HG03135 (cell line): ENCODE measurements around the gene CPEB2.
"Not testable (repeated sequence)": the region's sequence is repeated elsewhere in the genome, so short reads cannot be mapped to it uniquely, and the experiment has no call there.

ENCODE experiments used
- ATAC-seq: cut with Tn5 transposase; IDR thresholded peaks from one replicate; pipeline ENCODE4 v1.9.1; 2021; ENCODE audit warnings: mild to moderate bottlenecking, moderate library complexity; ENCODE audit not compliant: unreplicated experiment

The CPEB2 gene

GRCh38 chr4:15042529-15043167 is 40.4 kb downstream of the CPEB2 start:
- ATAC-seq: no peak

GRCh38 chr4:15043226-15043625 is 40.9 kb downstream of the CPEB2 start:
- ATAC-seq: no peak

GRCh38 chr4:15043922-15044321 is 41.6 kb downstream of the CPEB2 start:
- ATAC-seq: no peak

GRCh38 chr4:15054541-15054940 is 52.3 kb downstream of the CPEB2 start:
- ATAC-seq: no peak

DNA sequence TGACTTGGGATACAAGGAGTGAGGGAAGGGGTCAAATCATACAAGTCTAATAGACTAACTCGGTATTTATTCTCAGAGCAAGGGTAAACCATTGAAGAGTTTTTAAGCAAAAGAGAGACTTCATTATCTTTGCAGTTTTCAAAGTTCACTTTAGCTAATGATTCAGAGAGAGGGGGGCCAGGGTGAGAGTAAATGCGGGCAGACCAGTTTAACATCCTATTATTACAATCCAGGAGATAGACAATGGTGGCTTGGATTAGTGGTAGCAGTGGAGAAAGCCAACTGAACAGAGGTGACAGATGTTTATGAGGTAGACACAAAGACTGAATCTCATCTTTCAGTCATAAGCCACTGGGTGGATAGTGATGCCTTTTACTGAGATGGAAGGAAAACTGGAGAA is 57.9 kb downstream of the CPEB2 start:
- ATAC-seq: no peak

- ATAC-seq: no peak
Measured at GRCh38 chr4:15063341-15063740, 61.1 kb downstream of the CPEB2 start.

GRCh38 chr4:15065516-15065915 is 63.2 kb downstream of the CPEB2 start:
- no peak for ATAC-seq

DNA sequence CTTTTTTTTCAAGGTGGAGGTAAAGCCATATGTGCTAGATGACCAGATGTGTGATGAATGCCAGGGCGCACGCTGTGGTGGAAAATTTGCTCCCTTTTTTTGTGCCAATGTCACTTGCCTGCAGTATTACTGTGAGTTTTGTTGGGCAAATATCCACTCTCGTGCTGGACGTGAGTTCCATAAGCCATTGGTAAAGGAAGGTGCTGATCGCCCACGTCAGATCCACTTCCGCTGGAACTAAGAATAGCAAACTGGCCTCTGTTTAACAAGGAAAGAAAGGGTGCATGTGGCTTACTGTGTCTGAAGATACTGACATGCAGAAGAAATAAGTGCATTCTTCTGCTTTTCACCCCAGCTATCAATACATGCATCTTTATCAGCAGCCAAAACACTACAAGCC is 63.9 kb downstream of the CPEB2 start:
- ATAC-seq: no peak

DNA sequence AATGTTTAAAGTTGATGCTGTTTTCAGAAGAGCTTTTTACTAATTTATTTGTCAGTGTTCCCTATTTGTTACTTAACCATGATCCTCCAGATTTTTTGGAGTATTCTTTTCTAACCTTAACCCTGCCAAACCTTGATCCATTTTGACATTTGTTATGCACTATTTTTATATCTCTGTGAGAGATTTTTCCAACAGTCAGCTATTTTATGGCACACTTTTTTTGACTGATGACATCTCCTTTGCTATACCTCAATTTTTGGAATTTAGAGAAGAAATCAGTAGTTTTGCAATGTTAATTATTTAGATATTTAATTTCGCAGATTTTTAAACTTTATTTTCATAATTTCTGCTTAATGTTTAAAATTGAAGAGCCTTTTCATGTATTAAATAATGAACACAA is 66.0 kb downstream of the CPEB2 start:
- ATAC-seq: no peak

DNA sequence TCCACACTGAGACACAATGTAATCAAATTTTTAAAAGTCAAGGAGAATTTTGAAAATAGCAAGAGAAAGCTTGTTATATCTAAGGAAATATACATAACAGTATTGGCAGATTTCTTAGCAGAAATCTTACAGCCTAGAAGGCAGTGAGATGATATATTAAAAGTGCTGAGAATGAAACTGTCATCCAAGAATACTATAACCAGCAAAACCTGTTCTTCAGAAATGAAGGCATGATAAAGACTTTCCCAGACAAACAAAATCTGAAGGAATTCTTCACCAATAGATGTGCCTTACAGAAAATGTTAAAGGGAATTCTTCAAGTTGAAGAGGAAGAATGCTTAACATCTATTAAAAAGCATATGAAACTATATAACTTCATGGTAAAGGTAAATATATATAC is 73.6 kb downstream of the CPEB2 start:
- ATAC-seq: no peak

- no peak for ATAC-seq
Measured at GRCh38 chr4:15077969-15078368, 75.7 kb downstream of the CPEB2 start.

- no peak for ATAC-seq
Measured at GRCh38 chr4:15078682-15079642, 76.7 kb downstream of the CPEB2 start.

- ATAC-seq: no peak
Measured at GRCh38 chr4:15084780-15085179, 82.5 kb downstream of the CPEB2 start.

- ATAC-seq: not testable (repeated sequence)
Measured at GRCh38 chr4:15085762-15086161, 83.5 kb downstream of the CPEB2 start.

DNA sequence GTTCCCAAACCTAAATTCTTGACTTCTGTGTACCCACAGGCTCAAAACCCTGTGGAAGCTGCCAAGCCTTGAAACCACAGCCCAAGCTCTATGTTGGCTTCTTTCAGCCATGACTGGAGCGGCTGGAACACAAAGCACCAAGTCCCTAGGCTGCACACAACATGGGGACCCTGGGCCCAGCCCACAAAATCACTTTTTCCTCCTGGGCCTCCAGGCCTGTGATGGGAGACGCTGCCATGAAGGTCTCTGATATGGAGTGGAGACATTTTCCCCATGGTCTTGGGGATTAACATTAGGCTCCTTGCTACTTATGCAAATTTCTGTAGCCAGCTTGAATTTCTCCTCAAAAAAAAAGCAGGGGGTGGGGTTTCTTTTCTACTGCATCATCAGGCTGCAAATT is 84.0 kb downstream of the CPEB2 start:
- not testable (repeated sequence) for ATAC-seq

GRCh38 chr4:15088394-15089035 is 86.2 kb downstream of the CPEB2 start:
- no peak for ATAC-seq

DNA sequence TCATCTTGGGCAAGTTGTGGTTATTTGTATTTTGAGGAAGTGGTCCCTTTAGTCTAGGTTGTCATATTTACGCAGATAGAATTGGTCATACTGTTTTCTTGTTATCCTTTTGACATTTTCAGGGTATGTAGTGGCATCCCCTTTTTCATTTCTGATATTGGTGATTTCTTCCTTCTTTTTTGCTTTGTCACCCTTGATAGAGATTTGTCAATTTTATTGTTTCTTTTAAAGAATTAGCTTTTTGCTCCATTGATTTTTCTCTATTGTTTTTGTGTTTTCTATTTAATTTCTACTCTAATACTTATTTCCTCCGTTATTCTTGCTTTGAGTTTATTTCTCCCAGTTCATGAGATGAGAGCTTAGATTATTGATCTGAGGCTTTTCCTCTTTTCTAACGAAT is 87.7 kb downstream of the CPEB2 start:
- ATAC-seq: no peak

- no peak for ATAC-seq
Measured at GRCh38 chr4:15100380-15100779, 98.1 kb downstream of the CPEB2 start.

DNA sequence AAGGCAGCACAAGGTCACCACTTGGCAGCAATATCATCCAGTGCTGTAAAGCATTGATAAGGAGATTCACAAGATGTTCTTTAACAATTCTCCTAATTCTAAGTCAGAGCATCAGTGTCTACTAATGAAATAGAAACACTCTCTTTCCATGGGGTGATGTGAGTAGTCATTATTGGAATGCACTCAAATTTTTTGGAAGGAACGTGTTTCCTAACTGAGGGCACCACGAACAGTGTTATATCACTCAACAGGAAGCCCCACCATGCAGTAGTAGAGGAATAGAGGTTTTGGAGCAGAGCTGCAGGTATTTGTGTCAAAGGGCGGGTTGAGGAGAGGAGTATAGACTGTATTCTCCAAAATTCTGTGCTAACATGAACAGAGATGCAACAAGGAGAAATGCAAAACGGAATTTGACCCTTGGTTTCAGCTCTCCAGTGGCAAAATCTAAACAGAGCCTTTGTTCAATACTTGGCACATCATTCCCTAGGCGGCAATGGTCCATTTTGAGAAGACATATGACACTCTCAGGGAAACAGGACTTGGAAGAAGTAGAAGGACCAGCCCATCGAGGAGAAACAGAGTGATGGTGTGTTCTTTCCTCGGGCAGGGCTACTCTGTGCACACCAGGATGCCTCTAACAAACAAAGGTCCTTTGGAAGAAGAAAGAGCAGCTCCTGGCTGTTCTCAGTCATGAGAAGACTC is 98.9 kb downstream of the CPEB2 start:
- ATAC-seq: no peak

- no peak for ATAC-seq
Measured at GRCh38 chr4:15104825-15105224, 102.5 kb downstream of the CPEB2 start.

- no peak for ATAC-seq
Measured at GRCh38 chr4:15106399-15106798, 104.1 kb downstream of the CPEB2 start.
